Erythroblast (primary cell): ENCODE results near the gene FAM219A.

Experiments used
- GATA1 ChIP-seq: IDR thresholded peaks from 2 replicates; pipeline ENCODE4 v1.6.1; 2011; ENCODE audit warnings: low read depth, mild to moderate bottlenecking, control low read depth, low read length, moderate library complexity
- POLR2A ChIP-seq: IDR thresholded peaks from 2 replicates; pipeline ENCODE4 v1.6.1; 2011; ENCODE audit warnings: mild to moderate bottlenecking, low read length

GRCh38 chr9:34431667-34432066 is 26.7 kb downstream of the FAM219A start:
- TF ChIP-seq POLR2A (no peak), GATA1 (no peak)
